ENCODE measurements around the gene YIPF4. TPM values are rescaled to one million over a fixed set of nuclear protein-coding genes. Genes with fewer than 3 reads are reported as not detected.
"Not testable (repeated sequence)": the region's sequence is repeated elsewhere in the genome, so short reads cannot be mapped to it uniquely, and the experiment has no call there.

YIPF4 gene
- total RNA-seq, 1 donor from 2014 or later = 65.5 TPM

DNA sequence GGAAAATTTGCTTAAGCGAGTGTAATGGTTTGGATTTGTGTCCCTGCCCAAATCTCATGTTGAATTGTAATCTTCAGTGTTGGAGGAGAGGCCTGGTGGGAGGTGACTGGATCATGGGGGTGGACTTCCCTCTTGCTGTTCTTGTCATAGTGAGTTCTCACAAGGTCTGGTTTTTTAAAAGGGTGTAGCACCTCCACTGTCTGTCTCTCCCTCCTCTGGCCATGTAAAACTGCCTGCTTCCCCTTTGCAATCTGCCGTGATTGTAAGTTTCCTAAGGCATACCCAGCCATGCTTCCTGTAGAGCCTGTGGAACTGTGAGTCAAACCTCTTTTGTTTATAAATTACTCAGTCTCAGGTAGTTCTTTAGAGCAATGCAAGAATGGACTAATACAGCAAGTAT lies 6.6 kb downstream of the YIPF4 start:
- no peaks in the 10 kb centered on the region for H3K9me3 ChIP-seq
- DNase-seq (no peak), ATAC-seq (peak; percentile 81)
- intact Hi-C loops (cut with DNase I) = no loop called here
- no peak overlapping the region for H3K27ac ChIP-seq
- H3K27me3 ChIP-seq = no peaks in the 10 kb centered on the region
- H3K36me3 ChIP-seq = peaks cover 13% of the 10 kb centered on the region
- TF ChIP-seq, protein P1, sequence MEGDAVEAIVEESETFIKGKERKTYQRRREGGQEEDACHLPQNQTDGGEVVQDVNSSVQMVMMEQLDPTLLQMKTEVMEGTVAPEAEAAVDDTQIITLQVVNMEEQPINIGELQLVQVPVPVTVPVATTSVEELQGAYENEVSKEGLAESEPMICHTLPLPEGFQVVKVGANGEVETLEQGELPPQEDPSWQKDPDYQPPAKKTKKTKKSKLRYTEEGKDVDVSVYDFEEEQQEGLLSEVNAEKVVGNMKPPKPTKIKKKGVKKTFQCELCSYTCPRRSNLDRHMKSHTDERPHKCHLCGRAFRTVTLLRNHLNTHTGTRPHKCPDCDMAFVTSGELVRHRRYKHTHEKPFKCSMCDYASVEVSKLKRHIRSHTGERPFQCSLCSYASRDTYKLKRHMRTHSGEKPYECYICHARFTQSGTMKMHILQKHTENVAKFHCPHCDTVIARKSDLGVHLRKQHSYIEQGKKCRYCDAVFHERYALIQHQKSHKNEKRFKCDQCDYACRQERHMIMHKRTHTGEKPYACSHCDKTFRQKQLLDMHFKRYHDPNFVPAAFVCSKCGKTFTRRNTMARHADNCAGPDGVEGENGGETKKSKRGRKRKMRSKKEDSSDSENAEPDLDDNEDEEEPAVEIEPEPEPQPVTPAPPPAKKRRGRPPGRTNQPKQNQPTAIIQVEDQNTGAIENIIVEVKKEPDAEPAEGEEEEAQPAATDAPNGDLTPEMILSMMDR (IDR thresholded peaks at IDR 0.05) = no peak
- peaks cover 15% of the 10 kb centered on the region for H3K4me1 ChIP-seq
- no peak overlapping the region for H3K4me3 ChIP-seq

DNA sequence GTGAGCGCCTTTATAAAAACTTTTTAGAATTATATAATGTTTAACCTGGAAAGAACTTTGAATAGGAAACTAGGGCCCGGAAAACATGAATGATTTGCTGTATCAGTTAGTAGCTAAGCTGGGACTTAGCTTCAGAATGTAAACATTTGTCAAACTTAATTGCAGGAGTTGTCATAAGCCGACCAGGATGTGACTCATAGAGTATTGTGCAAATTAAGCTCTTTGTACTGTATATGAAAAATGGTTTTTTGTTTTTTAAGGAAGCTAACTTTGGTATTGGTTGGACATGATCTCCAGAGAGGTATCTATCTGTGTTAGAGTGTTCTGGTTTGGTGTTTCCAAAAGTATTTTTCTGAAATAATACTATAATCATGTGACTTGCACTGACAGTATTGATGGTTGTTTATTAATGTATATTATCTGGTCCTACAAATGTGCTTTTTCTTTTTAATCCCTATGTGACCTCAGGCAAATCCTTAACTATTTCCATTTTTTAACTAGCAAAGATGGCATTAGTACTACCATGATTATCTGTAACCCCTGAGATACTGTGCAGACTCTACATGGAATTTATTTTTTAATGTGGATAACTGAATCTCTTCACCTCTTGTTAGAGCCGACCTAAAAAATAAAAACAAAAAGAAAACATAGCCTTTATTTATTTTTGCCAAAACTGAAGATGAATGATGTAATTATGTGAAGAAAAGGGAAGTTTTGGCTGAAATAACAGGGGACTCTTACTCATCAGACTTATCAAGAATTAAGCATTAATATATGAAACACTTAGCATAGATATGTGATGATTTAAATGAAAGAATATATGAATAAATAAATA lies 11.7 kb downstream of the YIPF4 start:
- no peak overlapping the region for H3K27ac ChIP-seq
- intact Hi-C loops (cut with DNase I) = no loop called here
- TF ChIP-seq, protein P1 (IDR thresholded peaks at IDR 0.05) = no peak
- ATAC-seq = peak; percentile 59
- peaks cover 22% of the 10 kb centered on the region for H3K36me3 ChIP-seq
- no peaks in the 10 kb centered on the region for H3K9me3 ChIP-seq
- no peak overlapping the region for H3K4me3 ChIP-seq
- H3K4me1 ChIP-seq = peaks cover 15% of the 10 kb centered on the region
- no peaks in the 10 kb centered on the region for H3K27me3 ChIP-seq
- no peak for DNase-seq

DNA sequence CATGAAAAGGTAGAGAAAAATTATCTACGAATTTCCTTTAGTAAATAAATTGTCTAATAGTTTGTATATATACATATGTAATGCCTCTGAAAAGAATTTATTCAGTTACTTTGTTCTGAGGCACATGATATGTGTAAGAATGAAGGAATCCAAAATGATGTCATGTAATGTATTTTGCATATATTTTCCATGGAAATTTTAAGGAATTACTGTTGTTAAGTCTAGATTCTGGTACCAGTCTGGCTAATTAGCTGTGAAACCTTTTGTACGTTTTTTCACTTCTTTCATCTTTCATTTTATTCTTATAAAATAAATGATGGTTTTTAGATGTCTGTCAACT lies 12.3 kb downstream of the YIPF4 start:
- ATAC-seq (no peak), DNase-seq (no peak)
- Histone ChIP-seq H3K9me3 (no peaks in the 10 kb centered on the region), H3K36me3 (peaks cover 22% of the 10 kb centered on the region), H3K4me1 (peaks cover 15% of the 10 kb centered on the region), H3K27me3 (no peaks in the 10 kb centered on the region), H3K4me3 (no peak overlapping the region), H3K27ac (no peak overlapping the region)
- TF ChIP-seq, protein P1 (IDR thresholded peaks at IDR 0.05) = no peak
- intact Hi-C loops (cut with DNase I) = no loop called here

DNA sequence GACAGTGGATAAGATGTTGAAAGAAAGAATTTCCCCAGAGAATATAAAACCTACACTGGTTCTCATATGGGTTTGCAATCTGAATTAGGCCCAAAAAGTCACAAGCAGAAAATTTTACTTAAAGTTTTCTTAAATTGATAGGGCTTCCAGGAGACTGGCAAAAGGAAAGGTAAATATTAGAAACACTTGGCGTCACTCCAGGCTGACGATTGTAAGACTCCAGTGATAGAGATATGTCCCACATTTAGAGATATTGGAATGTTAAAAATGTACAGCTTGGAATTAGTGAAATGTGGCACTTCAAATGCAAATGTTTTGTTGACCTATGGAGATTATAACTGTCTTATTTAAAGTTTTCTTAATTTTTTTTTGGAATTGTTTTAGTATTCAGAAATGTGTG lies 14.0 kb downstream of the YIPF4 start:
- intact Hi-C loops (cut with DNase I) = no loop called here
- H3K27me3 ChIP-seq = no peaks in the 10 kb centered on the region
- H3K4me1 ChIP-seq = peaks cover 15% of the 10 kb centered on the region
- no peak for ATAC-seq
- H3K9me3 ChIP-seq = no peaks in the 10 kb centered on the region
- H3K4me3 ChIP-seq = no peak overlapping the region
- peaks cover 32% of the 10 kb centered on the region for H3K36me3 ChIP-seq
- no peak overlapping the region for H3K27ac ChIP-seq
- no peak for DNase-seq
- TF ChIP-seq, protein P1 (IDR thresholded peaks at IDR 0.05) = no peak

DNA sequence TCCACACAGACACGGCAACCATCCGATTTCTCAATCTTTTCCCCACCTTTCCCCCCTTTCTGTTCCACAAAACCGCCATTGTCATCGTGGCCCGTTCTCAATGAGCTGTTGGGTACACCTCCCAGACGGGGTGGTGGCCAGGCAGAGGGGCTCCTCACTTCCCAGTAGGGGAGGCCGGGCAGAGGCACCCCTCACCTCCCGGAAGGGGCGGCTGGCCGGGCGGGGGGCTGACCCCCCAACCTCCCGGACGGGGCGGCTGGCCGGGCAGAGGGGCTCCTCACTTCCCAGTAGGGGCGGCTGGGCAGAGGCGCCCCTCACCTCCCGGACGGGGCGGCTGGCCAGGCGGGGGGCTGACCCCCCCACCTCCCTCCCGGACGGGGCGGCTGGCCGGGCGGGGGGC lies 15.8 kb downstream of the YIPF4 start:
- H3K4me3 ChIP-seq; H3K27me3 ChIP-seq; H3K4me1 ChIP-seq; H3K9me3 ChIP-seq; intact Hi-C loops (cut with DNase I); ATAC-seq; H3K27ac ChIP-seq; DNase-seq: not testable (repeated sequence)
- H3K36me3 ChIP-seq = peaks cover 40% of the 10 kb centered on the region

DNA sequence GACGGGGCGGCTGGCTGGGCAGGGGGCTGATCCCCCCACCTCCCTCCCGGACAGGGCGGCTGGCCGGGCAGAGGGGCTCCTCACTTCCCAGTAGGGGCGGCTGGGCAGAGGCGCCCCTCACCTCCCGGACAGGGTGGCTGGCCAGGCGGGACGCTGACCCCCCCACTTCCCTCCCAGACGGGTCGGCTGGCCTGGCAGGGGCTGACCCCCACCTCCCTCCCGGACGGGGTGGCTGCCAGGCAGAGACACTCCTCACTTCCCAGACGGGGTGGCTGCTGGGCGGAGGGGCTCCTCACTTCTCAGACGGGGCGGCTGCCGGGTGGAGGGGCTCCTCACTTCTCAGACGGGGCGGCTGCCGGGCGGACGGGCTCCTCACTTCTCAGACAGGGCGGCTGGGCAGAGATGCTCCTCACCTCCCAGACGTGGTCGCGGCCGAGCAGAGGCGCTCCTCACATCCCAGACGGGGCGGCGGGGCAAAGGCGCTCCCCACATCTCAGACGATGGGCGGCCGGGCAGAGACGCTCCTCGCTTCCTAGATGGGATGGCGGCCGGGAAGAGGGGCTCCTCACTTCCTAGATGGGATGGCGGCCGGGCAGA lies 16.4 kb downstream of the YIPF4 start:
- DNase-seq; H3K27ac ChIP-seq; H3K4me3 ChIP-seq; H3K9me3 ChIP-seq; intact Hi-C loops (cut with DNase I); ATAC-seq; H3K4me1 ChIP-seq; H3K27me3 ChIP-seq: not testable (repeated sequence)
- peaks cover 45% of the 10 kb centered on the region for H3K36me3 ChIP-seq

Measured in upper lobe of right lung (tissue), 1 donor.